Transverse colon (tissue), 4 donors: Measurements from ENCODE around the gene NUP205. TPM values are rescaled to one million over a fixed set of nuclear protein-coding genes. Genes with fewer than 3 reads are reported as not detected.

ENCODE experiments used
- DNase-seq: peaks from one replicate; pipeline ENCODE4 v3.0.0-alpha.2; 2019
- H3K27ac ChIP-seq, 4 donors: fragments of 200-600 bp; sonication (generic); 2 replicates each; pipeline ENCODE4 v1.5.1; 2016 to 2018; ENCODE audit warnings: inconsistent platforms in 4 of 4
- H3K27me3 ChIP-seq: fragments of 200-600 bp; sonication (generic); 2 replicates; pipeline ENCODE4 v1.5.1; 2017; ENCODE audit warnings: inconsistent platforms
- H3K36me3 ChIP-seq, 4 donors: fragments of 200-600 bp; sonication (generic); 2 replicates each; pipeline ENCODE4 v1.5.1; 2017 to 2019; ENCODE audit warnings: inconsistent platforms in 4 of 4
- H3K4me1 ChIP-seq, 4 donors: fragments of 200-600 bp; sonication (generic); 2 replicates each; pipeline ENCODE4 v1.5.1; 2017 to 2020; ENCODE audit warnings: inconsistent platforms in 4 of 4
- H3K4me3 ChIP-seq, 4 donors: fragments of 200-600 bp; sonication (generic); 1 replicate in 1 of 4; 2 replicates in 3 of 4; pipeline versions ENCODE4 v1.5.1 to v1.6.1; 2017 to 2019; ENCODE audit warnings: inconsistent platforms in 4 of 4
- H3K9me3 ChIP-seq, 2 donors: fragments of 200-600 bp; sonication (generic); 2 replicates each; pipeline ENCODE4 v1.5.1; 2017 to 2019; ENCODE audit warnings: inconsistent platforms in 2 of 2
- CTCF ChIP-seq, 5 experiments: fragments of 200-600 bp in 3 of 5; fragments of 450-650 bp in 2 of 5; sonication (generic) in 3 of 5; IDR thresholded peaks; 1 replicate in 2 of 5; 2 replicates in 3 of 5; pipeline ENCODE4 v1.5.1; 2016 to 2017; ENCODE audit warnings: antibody characterized with exemption in 5 of 5, inconsistent platforms in 3 of 5, mild to moderate bottlenecking in 2 of 5, moderate library complexity in 1 of 5
- EP300 ChIP-seq: sonication (generic); formaldehyde crosslinking; IDR thresholded peaks from one replicate; pipeline ENCODE4 v1.6.1; 2017; ENCODE audit warnings: antibody characterized with exemption, low read depth
- POLR2A ChIP-seq: fragments of 450-650 bp; IDR thresholded peaks from one replicate; pipeline ENCODE4 v1.6.1; 2016; ENCODE audit warnings: antibody characterized with exemption, mild to moderate bottlenecking, moderate library complexity
- POLR2AphosphoS5 ChIP-seq, 3 donors: sonication (generic); formaldehyde crosslinking; IDR thresholded peaks; one replicate each; pipeline ENCODE4 v1.6.1; 2016; ENCODE audit warnings: antibody characterized with exemption in 3 of 3
- WGBS, 2 donors: methylation state at CpG; one replicate each; pipeline ENCODE4 v1.1.5; 2018; ENCODE audit warnings: low coverage in 1 of 2; 5-methylcytosine and 5-hydroxymethylcytosine counted together
- in situ Hi-C, 4 donors: fragments of 200-750 bp; cut with MboI; loops; one replicate each; pipeline versions ENCODE4 v1.15.0 to v1.15.1; 2017; ENCODE audit warnings: low sequenced_read_pairs in 3 of 4, low pct_ligation_motif_present in 1 of 4, low pct_unique_long_range_greater_than_20kb in 1 of 4
- intact Hi-C: fragments of 100-400 bp; cut with DNase I; formaldehyde crosslinking; loops from one replicate; pipeline ENCODE4 v1.15.1; 2023; ENCODE audit warnings: low total_unique reads
- total RNA-seq, 4 donors: library from RNA; depleted of rRNA; stranded (reverse); fragments of >200 nt; gene quantifications; one replicate each; pipeline ENCODE4 v1.1.0, GENCODE V29; 2016

Gene NUP205
- 10 to 100 TPM; 23.2 to 84.5 (median 25.2) TPM for total RNA-seq

- H3K27me3 ChIP-seq: no peaks in the 10 kb centered on the region
- intact Hi-C loops: loop anchor here (2.0 to 5.0 kb wide), 2 partner anchors 47 to 275 kb away; partner anchors contain the start of gene CNOT4
- H3K4me1 ChIP-seq: peaks cover 0 to 20% (median 7%) of the 10 kb centered on the region in 4 donors
- TF ChIP-seq POLR2A (peak; percentile 27), POLR2AphosphoS5 (IDR thresholded peaks at IDR 0.05) (peak; percentile 21 to 42 (median 27)), EP300 (no peak), CTCF (IDR thresholded peaks at IDR 0.05) (peak in 3 of 5 experiments; percentile 10 to 56 (median 39))
- 3 to 10% methylated on average over 10 to 38 of the region's 38 CpGs for WGBS, 2 donors
- H3K9me3 ChIP-seq: no peaks in the 10 kb centered on the region
- H3K4me3 ChIP-seq: peak within 1 kb of the TSS; percentile 63 to 80 (median 75)
- H3K27ac ChIP-seq: peak within 1 kb of the TSS; percentile 91 to 93 (median 92)
- in situ Hi-C loops: loop anchor here in 3 of 4 donors (5.0 to 25.0 kb wide), 2 partner anchors 45 to 270 kb away; partner anchors contain the start of gene CNOT4 (in 1 of the 3)
- peak; percentile 65 for DNase-seq
- no peaks in the 10 kb centered on the region for H3K36me3 ChIP-seq
Measured at GRCh38 chr7:135557455-135558336, at the start of gene NUP205. NUP205 (plus strand) TSS chr7:135557917; CDS start chr7:135557945, 28 bp downstream.

- in situ Hi-C loops: no loop called here
- H3K4me3 ChIP-seq: peak overlapping the region; percentile 52 to 94 (median 84)
- H3K27me3 ChIP-seq: no peaks in the 10 kb centered on the region
- no peak for TF ChIP-seq POLR2AphosphoS5 (IDR thresholded peaks at IDR 0.05)
- no peak for TF ChIP-seq CTCF (IDR thresholded peaks at IDR 0.05)
- no peak for TF ChIP-seq POLR2A
- no peak for TF ChIP-seq EP300
- peaks cover 9 to 32% (median 23%) of the 10 kb centered on the region in 4 donors for H3K4me1 ChIP-seq
- intact Hi-C loops: loop anchor here (10.0 kb wide), 1 partner anchor 1044 kb away; no protein-coding TSS in a partner anchor
- DNase-seq: peak; percentile 19
- no peaks in the 10 kb centered on the region for H3K36me3 ChIP-seq
- no peaks in the 10 kb centered on the region for H3K9me3 ChIP-seq
- peak overlapping the region; percentile 91 to 97 (median 95) for H3K27ac ChIP-seq
- WGBS, 2 donors: 0 to 2% methylated on average over 14 to 17 of the region's 17 CpGs
Measured at GRCh38 chr7:135508883-135509588, 48.7 kb upstream of the NUP205 start.

GRCh38 chr7:135509589-135509838 is 48.2 kb upstream of the NUP205 start:
- WGBS, 2 donors: 0 to 1% methylated on average over 14 of the region's 14 CpGs
- TF ChIP-seq EP300 (no peak), POLR2A (no peak), CTCF (IDR thresholded peaks at IDR 0.05) (no peak), POLR2AphosphoS5 (IDR thresholded peaks at IDR 0.05) (no peak)
- in situ Hi-C loops: no loop called here
- Histone ChIP-seq H3K36me3 (no peaks in the 10 kb centered on the region), H3K4me1 (peaks cover 9 to 32% (median 23%) of the 10 kb centered on the region in 4 donors), H3K4me3 (peak overlapping the region; percentile 52 to 94 (median 84)), H3K9me3 (no peaks in the 10 kb centered on the region), H3K27me3 (no peaks in the 10 kb centered on the region), H3K27ac (peak overlapping the region; percentile 91 to 97 (median 95))
- no peak for DNase-seq
- intact Hi-C loops: loop anchor here (10.0 kb wide), 1 partner anchor 1045 kb away; no protein-coding TSS in a partner anchor
